PFSK-1 (cell line): ENCODE results near the gene IFRD2.
A peak's percentile ranks its signal among the peaks of the same experiment; 100 is the strongest.

Experiments used
- FOXP2 ChIP-seq: optimal IDR thresholded peaks from 2 replicates; pipeline ENCODE3; 2011; ENCODE audit warnings: borderline replicate concordance, control low read depth, inconsistent platforms; ENCODE audit not compliant: insufficient read depth; ENCODE audit errors: extremely low read length, extremely low read depth
- POLR2AphosphoS5 ChIP-seq: IDR thresholded peaks from 2 replicates; pipeline ENCODE4 v1.6.1; 2012; ENCODE audit warnings: low read depth, mild to moderate bottlenecking, control low read depth, low read length, moderate library complexity
- SIN3A ChIP-seq: IDR thresholded peaks from 2 replicates; pipeline ENCODE4 v1.6.1; 2012; ENCODE audit warnings: mild to moderate bottlenecking, low read length, moderate library complexity, borderline replicate concordance; ENCODE audit not compliant: insufficient read depth
- TAF1 ChIP-seq: IDR thresholded peaks from 2 replicates; pipeline ENCODE4 v1.6.1; 2012; ENCODE audit warnings: low read length, control low read depth, borderline replicate concordance; ENCODE audit not compliant: insufficient read depth
- TF ChIP-seq, protein P1 (sequence below), 2 experiments: IDR thresholded peaks; 2 replicates each; pipeline versions ENCODE4 v1.6.1 to v1.8.0; 2011 to 2012; ENCODE audit warnings: low read depth in 2 of 2, low read length in 2 of 2, control low read depth in 1 of 2, inconsistent platforms in 1 of 2, mild to moderate bottlenecking in 1 of 2, moderate library complexity in 1 of 2; ENCODE audit not compliant: insufficient read depth in 1 of 2

The IFRD2 gene

DNA sequence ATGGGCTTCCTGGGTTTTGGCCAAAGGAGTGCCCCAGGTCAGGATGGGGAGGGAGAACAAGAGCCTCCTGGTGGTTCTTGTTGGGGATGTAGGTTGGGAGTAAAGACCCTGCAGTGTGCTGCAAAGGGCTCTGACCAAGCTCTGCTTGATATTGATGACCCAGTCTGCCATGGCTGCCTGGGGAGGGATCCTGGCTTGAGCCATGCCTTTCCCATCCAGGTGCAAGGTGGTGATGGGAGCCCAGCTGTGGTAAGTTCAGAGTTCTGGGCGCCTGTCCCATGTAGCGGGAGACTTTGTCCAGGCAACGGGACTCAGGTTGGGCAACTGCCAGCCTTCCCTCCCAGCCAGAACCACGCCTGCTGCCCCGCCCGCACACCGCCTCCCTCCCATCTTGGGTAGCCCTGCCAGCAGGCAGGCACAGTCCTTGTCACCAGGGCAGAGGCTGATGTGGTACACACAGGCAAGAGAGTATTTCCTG is 53.6 kb downstream of the IFRD2 start:
- no peak for TF ChIP-seq SIN3A
- TF ChIP-seq, protein P1, sequence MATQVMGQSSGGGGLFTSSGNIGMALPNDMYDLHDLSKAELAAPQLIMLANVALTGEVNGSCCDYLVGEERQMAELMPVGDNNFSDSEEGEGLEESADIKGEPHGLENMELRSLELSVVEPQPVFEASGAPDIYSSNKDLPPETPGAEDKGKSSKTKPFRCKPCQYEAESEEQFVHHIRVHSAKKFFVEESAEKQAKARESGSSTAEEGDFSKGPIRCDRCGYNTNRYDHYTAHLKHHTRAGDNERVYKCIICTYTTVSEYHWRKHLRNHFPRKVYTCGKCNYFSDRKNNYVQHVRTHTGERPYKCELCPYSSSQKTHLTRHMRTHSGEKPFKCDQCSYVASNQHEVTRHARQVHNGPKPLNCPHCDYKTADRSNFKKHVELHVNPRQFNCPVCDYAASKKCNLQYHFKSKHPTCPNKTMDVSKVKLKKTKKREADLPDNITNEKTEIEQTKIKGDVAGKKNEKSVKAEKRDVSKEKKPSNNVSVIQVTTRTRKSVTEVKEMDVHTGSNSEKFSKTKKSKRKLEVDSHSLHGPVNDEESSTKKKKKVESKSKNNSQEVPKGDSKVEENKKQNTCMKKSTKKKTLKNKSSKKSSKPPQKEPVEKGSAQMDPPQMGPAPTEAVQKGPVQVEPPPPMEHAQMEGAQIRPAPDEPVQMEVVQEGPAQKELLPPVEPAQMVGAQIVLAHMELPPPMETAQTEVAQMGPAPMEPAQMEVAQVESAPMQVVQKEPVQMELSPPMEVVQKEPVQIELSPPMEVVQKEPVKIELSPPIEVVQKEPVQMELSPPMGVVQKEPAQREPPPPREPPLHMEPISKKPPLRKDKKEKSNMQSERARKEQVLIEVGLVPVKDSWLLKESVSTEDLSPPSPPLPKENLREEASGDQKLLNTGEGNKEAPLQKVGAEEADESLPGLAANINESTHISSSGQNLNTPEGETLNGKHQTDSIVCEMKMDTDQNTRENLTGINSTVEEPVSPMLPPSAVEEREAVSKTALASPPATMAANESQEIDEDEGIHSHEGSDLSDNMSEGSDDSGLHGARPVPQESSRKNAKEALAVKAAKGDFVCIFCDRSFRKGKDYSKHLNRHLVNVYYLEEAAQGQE (IDR thresholded peaks at IDR 0.05; ENCODE audit: insufficient read depth in 1 of 2, low read depth in 2 of 2, low read length in 2 of 2), result no peak
- no peak for TF ChIP-seq TAF1
- no peak for TF ChIP-seq FOXP2
- no peak for TF ChIP-seq POLR2AphosphoS5

DNA sequence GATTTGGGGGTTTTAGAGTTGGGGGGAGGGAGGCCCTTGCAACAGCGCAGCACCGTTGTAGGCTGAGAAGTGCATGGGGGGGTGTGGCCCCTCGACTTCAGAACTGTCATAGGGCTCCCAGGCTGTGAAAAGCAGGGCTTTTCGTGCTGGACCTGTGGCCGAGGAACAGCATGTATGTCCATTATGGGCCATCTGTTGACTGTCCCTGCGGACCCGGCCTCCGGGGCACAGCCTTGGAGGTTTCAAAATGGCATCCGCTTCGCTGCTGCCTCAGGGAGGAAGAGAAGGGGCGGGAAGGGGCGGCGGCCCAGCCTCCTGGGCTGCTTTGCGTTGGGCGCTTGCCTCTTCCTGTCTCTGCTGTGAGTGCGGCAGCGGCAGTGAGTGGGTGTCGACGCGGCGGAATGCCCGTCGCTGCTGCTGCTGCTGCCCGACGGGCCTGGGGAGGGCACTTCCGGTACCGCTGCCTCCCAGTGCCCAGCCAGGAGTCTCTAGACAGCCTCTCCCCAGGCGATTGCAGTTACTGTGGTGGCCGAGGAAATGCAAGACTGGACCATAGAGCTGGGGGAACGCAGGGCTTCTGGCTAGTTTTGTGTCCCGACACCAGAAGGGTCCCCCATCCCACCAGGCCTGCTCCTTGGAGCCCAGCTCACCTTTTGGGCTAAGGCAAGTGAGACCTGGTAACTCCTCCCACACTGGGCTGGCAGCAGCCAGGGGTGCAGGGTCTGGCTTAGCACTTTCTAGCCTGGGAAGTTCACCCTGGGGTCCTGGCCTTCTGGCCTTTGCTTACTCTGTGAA is 54.3 kb downstream of the IFRD2 start:
- TF ChIP-seq FOXP2 (no peak), TAF1 (0 out of 2 replicates have a peak, but pooled peaks have one; percentile 51), SIN3A (peak; percentile 35; the same call in 1 of the 2 replicates), POLR2AphosphoS5 (peak; percentile 23)
- TF ChIP-seq, protein P1 (IDR thresholded peaks at IDR 0.05; ENCODE audit: insufficient read depth in 1 of 2, low read depth in 2 of 2, low read length in 2 of 2), result no peak
